Measurements from ENCODE around the gene BFSP1.

GRCh38 chr20:17499041-17499440 is 32.1 kb downstream of the BFSP1 start:
- TF ChIP-seq, protein P1, sequence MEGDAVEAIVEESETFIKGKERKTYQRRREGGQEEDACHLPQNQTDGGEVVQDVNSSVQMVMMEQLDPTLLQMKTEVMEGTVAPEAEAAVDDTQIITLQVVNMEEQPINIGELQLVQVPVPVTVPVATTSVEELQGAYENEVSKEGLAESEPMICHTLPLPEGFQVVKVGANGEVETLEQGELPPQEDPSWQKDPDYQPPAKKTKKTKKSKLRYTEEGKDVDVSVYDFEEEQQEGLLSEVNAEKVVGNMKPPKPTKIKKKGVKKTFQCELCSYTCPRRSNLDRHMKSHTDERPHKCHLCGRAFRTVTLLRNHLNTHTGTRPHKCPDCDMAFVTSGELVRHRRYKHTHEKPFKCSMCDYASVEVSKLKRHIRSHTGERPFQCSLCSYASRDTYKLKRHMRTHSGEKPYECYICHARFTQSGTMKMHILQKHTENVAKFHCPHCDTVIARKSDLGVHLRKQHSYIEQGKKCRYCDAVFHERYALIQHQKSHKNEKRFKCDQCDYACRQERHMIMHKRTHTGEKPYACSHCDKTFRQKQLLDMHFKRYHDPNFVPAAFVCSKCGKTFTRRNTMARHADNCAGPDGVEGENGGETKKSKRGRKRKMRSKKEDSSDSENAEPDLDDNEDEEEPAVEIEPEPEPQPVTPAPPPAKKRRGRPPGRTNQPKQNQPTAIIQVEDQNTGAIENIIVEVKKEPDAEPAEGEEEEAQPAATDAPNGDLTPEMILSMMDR (conservative IDR thresholded peaks at IDR 0.05; ENCODE audit: low read depth, low read length): no peak
- TF ChIP-seq EZH2 (IDR thresholded peaks at IDR 0.05; ENCODE audit: borderline replicate concordance, low read depth, low read length, poor library complexity, severe bottlenecking): no peak

Data from A673 (cell line).